ENCODE results near the gene IL20RA. TPM values are rescaled to one million over a fixed set of nuclear protein-coding genes. Genes with fewer than 3 reads are reported as not detected.

The IL20RA gene
- total and polyA plus RNA-seq, 2 experiments from 2014 or later: 2.6 to 3.5 TPM

DNA sequence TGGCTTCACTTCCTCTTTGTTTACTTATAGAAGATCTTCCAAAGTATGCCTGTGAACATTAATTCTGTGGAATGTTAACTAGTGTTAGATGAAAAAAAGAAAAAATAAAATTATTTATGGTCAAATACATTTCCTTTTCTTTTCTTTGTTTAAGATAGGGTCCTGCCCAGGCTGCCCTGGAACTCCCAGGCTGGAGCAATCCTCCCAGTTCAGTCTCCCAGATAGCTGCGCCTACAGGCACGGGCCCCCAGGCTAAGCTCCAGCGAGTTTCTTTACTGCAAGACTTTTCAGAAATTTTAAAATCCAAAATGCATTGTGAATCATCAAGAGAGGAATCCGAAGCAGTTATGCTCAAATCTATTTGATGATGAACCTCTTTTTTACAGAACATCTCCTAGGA is 39.3 kb upstream of the IL20RA start:
- ATAC-seq (peak; percentile 64), DNase-seq (ENCODE audit: low spot score) (no peak)
- Mint-ChIP-seq H3K27ac (no peak overlapping the region), H3K4me1 (peaks cover 22% of the 10 kb centered on the region), H3K9me3 (no peaks in the 10 kb centered on the region), H3K36me3 (ENCODE audit: low read depth) (no peaks in the 10 kb centered on the region), H3K4me3 (no peak overlapping the region), H3K27me3 (ENCODE audit: insufficient read depth, low read depth, poor library complexity) (no peaks in the 10 kb centered on the region)
- Histone ChIP-seq H3K4me2 (no peak overlapping the region), H3K36me3 (ENCODE audit: insufficient read depth) (no peaks in the 10 kb centered on the region), H3K4me3 (no peak overlapping the region), H3K27ac (ENCODE audit: low read depth) (no peak overlapping the region), H2AFZ (peak overlapping the region; percentile 69), H3K4me1 (ENCODE audit: insufficient read depth) (peaks cover 4% of the 10 kb centered on the region), H4K20me1 (replicated peaks; ENCODE audit: insufficient read depth) (no peaks in the 10 kb centered on the region), H3K9me2 (ENCODE audit: insufficient read depth) (no peaks in the 10 kb centered on the region), H3K27me3 (ENCODE audit: insufficient read depth) (no peaks in the 10 kb centered on the region), H3K79me2 (replicated peaks; ENCODE audit: insufficient read depth) (no peaks in the 10 kb centered on the region), H3F3A (replicated peaks; ENCODE audit: low read depth) (no peaks in the 10 kb centered on the region)
- TF ChIP-seq, protein P1, sequence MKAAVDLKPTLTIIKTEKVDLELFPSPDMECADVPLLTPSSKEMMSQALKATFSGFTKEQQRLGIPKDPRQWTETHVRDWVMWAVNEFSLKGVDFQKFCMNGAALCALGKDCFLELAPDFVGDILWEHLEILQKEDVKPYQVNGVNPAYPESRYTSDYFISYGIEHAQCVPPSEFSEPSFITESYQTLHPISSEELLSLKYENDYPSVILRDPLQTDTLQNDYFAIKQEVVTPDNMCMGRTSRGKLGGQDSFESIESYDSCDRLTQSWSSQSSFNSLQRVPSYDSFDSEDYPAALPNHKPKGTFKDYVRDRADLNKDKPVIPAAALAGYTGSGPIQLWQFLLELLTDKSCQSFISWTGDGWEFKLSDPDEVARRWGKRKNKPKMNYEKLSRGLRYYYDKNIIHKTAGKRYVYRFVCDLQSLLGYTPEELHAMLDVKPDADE (IDR thresholded peaks at IDR 0.05): no peak
- TF ChIP-seq ZNF331 (CRISPR knock-in tag; IDR thresholded peaks at IDR 0.05; ENCODE audit: low read depth) (no peak), POLR2AphosphoS5 (IDR thresholded peaks at IDR 0.05; ENCODE audit: low read depth) (no peak), JUNB (IDR thresholded peaks at IDR 0.05; ENCODE audit: unreplicated experiment) (no peak), STAT1 (IDR thresholded peaks at IDR 0.05; ENCODE audit: unreplicated experiment) (no peak), ZNF114 (CRISPR knock-in tag; IDR thresholded peaks at IDR 0.05) (no peak), EZH2phosphoT487 (IDR thresholded peaks at IDR 0.05; ENCODE audit: unreplicated experiment) (no peak), NANOG (IDR thresholded peaks at IDR 0.05; ENCODE audit: borderline replicate concordance) (no peak), CREB1 (CRISPR knock-in tag; IDR thresholded peaks at IDR 0.05; ENCODE audit: low read depth) (no peak), EZH2 (IDR thresholded peaks at IDR 0.05; ENCODE audit: low read depth, unreplicated experiment) (no peak)
- TF ChIP-seq, protein P2, sequence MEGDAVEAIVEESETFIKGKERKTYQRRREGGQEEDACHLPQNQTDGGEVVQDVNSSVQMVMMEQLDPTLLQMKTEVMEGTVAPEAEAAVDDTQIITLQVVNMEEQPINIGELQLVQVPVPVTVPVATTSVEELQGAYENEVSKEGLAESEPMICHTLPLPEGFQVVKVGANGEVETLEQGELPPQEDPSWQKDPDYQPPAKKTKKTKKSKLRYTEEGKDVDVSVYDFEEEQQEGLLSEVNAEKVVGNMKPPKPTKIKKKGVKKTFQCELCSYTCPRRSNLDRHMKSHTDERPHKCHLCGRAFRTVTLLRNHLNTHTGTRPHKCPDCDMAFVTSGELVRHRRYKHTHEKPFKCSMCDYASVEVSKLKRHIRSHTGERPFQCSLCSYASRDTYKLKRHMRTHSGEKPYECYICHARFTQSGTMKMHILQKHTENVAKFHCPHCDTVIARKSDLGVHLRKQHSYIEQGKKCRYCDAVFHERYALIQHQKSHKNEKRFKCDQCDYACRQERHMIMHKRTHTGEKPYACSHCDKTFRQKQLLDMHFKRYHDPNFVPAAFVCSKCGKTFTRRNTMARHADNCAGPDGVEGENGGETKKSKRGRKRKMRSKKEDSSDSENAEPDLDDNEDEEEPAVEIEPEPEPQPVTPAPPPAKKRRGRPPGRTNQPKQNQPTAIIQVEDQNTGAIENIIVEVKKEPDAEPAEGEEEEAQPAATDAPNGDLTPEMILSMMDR (conservative IDR thresholded peaks at IDR 0.05; ENCODE audit: low read depth in 2 of 2): no peak
- TF ChIP-seq, protein P3, sequence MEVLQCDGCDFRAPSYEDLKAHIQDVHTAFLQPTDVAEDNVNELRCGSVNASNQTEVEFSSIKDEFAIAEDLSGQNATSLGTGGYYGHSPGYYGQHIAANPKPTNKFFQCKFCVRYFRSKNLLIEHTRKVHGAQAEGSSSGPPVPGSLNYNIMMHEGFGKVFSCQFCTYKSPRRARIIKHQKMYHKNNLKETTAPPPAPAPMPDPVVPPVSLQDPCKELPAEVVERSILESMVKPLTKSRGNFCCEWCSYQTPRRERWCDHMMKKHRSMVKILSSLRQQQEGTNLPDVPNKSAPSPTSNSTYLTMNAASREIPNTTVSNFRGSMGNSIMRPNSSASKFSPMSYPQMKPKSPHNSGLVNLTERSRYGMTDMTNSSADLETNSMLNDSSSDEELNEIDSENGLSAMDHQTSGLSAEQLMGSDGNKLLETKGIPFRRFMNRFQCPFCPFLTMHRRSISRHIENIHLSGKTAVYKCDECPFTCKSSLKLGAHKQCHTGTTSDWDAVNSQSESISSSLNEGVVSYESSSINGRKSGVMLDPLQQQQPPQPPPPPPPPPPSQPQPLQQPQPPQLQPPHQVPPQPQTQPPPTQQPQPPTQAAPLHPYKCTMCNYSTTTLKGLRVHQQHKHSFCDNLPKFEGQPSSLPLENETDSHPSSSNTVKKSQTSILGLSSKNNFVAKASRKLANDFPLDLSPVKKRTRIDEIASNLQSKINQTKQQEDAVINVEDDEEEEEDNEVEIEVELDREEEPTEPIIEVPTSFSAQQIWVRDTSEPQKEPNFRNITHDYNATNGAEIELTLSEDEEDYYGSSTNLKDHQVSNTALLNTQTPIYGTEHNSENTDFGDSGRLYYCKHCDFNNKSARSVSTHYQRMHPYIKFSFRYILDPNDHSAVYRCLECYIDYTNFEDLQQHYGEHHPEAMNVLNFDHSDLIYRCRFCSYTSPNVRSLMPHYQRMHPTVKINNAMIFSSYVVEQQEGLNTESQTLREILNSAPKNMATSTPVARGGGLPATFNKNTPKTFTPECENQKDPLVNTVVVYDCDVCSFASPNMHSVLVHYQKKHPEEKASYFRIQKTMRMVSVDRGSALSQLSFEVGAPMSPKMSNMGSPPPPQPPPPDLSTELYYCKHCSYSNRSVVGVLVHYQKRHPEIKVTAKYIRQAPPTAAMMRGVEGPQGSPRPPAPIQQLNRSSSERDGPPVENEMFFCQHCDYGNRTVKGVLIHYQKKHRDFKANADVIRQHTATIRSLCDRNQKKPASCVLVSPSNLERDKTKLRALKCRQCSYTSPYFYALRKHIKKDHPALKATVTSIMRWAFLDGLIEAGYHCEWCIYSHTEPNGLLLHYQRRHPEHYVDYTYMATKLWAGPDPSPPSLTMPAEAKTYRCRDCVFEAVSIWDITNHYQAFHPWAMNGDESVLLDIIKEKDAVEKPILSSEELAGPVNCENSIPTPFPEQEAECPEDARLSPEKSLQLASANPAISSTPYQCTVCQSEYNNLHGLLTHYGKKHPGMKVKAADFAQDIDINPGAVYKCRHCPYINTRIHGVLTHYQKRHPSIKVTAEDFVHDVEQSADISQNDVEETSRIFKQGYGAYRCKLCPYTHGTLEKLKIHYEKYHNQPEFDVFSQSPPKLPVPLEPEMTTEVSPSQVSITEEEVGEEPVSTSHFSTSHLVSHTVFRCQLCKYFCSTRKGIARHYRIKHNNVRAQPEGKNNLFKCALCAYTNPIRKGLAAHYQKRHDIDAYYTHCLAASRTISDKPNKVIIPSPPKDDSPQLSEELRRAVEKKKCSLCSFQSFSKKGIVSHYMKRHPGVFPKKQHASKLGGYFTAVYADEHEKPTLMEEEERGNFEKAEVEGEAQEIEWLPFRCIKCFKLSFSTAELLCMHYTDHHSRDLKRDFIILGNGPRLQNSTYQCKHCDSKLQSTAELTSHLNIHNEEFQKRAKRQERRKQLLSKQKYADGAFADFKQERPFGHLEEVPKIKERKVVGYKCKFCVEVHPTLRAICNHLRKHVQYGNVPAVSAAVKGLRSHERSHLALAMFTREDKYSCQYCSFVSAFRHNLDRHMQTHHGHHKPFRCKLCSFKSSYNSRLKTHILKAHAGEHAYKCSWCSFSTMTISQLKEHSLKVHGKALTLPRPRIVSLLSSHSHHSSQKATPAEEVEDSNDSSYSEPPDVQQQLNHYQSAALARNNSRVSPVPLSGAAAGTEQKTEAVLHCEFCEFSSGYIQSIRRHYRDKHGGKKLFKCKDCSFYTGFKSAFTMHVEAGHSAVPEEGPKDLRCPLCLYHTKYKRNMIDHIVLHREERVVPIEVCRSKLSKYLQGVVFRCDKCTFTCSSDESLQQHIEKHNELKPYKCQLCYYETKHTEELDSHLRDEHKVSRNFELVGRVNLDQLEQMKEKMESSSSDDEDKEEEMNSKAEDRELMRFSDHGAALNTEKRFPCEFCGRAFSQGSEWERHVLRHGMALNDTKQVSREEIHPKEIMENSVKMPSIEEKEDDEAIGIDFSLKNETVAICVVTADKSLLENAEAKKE (CRISPR knock-in tag; IDR thresholded peaks at IDR 0.05): no peak
- TF ChIP-seq, protein P4, sequence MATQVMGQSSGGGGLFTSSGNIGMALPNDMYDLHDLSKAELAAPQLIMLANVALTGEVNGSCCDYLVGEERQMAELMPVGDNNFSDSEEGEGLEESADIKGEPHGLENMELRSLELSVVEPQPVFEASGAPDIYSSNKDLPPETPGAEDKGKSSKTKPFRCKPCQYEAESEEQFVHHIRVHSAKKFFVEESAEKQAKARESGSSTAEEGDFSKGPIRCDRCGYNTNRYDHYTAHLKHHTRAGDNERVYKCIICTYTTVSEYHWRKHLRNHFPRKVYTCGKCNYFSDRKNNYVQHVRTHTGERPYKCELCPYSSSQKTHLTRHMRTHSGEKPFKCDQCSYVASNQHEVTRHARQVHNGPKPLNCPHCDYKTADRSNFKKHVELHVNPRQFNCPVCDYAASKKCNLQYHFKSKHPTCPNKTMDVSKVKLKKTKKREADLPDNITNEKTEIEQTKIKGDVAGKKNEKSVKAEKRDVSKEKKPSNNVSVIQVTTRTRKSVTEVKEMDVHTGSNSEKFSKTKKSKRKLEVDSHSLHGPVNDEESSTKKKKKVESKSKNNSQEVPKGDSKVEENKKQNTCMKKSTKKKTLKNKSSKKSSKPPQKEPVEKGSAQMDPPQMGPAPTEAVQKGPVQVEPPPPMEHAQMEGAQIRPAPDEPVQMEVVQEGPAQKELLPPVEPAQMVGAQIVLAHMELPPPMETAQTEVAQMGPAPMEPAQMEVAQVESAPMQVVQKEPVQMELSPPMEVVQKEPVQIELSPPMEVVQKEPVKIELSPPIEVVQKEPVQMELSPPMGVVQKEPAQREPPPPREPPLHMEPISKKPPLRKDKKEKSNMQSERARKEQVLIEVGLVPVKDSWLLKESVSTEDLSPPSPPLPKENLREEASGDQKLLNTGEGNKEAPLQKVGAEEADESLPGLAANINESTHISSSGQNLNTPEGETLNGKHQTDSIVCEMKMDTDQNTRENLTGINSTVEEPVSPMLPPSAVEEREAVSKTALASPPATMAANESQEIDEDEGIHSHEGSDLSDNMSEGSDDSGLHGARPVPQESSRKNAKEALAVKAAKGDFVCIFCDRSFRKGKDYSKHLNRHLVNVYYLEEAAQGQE (IDR thresholded peaks at IDR 0.05; ENCODE audit: unreplicated experiment): no peak
